ENCODE results near the gene MAPK11. TPM values are rescaled to one million over a fixed set of nuclear protein-coding genes. Genes with fewer than 3 reads are reported as not detected.

MAPK11 gene
- total RNA-seq, 4 donors from 2014 or later, result 1.6 to 6.4 (median 2.7) TPM

DNA sequence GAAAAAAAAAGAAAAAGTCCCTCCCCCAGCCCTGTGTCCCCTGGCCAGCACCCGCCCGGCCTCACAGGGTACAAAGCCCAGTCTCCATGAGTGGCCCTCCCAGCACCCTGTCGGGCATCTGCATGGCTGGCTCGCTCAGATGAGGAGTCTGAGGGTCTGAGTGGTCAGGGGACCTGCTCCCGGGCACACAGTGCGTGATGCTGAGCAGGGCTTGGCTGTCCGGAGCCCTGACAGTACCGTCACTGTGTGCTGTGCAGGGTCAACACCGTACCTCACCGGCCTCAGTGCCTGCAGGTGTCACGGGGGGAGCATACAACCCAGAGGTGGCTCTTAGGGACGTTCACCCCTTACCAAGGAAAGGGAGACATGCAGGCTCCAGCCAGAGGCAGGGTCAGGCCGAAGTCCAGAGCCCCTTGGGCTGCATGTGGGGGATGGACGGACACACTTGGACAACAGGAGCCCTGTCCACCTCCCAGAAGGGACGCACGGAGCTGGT, 40.8 kb upstream of the MAPK11 start:
- DNase-seq, result no peak
- H3K4me3 ChIP-seq, result no peak overlapping the region
- H3K9me3 ChIP-seq, result no peaks in the 10 kb centered on the region
- H3K27me3 ChIP-seq, result no peaks in the 10 kb centered on the region
- H3K27ac ChIP-seq, result no peak overlapping the region
- WGBS, 2 donors (ENCODE audit: low coverage in 1 of 2), result 86% methylated on average over 16 of the region's 16 CpGs; no CpG with 5 or more reads in 1 of the 2 donors
- TF ChIP-seq EP300 (IDR thresholded peaks at IDR 0.05; ENCODE audit: low read depth) (no peak), POLR2A (IDR thresholded peaks at IDR 0.05) (no peak), POLR2AphosphoS5 (IDR thresholded peaks at IDR 0.05) (no peak)
- TF ChIP-seq, protein P1, sequence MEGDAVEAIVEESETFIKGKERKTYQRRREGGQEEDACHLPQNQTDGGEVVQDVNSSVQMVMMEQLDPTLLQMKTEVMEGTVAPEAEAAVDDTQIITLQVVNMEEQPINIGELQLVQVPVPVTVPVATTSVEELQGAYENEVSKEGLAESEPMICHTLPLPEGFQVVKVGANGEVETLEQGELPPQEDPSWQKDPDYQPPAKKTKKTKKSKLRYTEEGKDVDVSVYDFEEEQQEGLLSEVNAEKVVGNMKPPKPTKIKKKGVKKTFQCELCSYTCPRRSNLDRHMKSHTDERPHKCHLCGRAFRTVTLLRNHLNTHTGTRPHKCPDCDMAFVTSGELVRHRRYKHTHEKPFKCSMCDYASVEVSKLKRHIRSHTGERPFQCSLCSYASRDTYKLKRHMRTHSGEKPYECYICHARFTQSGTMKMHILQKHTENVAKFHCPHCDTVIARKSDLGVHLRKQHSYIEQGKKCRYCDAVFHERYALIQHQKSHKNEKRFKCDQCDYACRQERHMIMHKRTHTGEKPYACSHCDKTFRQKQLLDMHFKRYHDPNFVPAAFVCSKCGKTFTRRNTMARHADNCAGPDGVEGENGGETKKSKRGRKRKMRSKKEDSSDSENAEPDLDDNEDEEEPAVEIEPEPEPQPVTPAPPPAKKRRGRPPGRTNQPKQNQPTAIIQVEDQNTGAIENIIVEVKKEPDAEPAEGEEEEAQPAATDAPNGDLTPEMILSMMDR (IDR thresholded peaks at IDR 0.05), result no peak
- no peaks in the 10 kb centered on the region for H3K36me3 ChIP-seq
- intact Hi-C loops (cut with DNase I; ENCODE audit: low total_unique reads) (no loop called here), in situ Hi-C loops (cut with MboI; ENCODE audit: low pct_ligation_motif_present in 1 of 4, low pct_unique_long_range_greater_than_20kb in 1 of 4, low sequenced_read_pairs in 3 of 4) (no loop called here)
- H3K4me1 ChIP-seq, result peaks cover 9 to 40% (median 29%) of the 10 kb centered on the region in 4 donors

DNA sequence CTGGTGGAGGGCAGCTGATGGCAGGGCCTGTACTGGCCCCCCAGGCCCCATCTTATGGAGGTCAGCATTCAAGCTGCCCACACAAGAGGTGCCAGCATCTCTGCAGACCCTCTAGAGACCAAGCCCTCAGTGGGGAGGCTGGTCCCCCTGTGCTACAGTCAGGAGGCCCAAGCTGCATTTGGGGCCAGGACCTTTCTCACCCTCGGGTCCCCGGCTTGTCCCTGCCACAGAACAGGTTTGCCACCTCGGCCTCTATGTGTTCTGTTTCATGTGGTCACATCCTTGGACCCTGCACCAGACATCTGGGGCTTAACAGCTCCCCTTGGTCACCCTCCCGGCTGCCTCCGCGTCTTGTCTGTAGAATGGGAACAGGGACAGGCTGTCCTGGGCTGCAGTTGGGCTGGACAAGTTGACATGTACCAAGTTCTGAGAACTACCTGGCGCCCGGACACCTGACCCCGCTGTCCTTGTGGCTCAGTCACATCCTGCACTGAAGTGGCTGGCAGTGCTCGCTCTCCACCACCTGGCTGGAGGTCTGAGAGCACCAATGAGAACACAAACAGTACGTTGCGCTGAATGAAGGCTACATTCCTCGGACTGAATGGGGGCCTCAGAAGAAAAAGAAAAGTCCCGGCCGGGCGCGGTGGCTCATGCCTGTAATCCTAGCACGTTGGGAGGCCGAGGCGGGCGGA, 40.0 kb upstream of the MAPK11 start:
- Histone ChIP-seq H3K27me3 (no peaks in the 10 kb centered on the region), H3K27ac (no peak overlapping the region), H3K4me3 (no peak overlapping the region), H3K9me3 (no peaks in the 10 kb centered on the region), H3K4me1 (peaks cover 14 to 49% (median 36%) of the 10 kb centered on the region in 4 donors), H3K36me3 (no peaks in the 10 kb centered on the region)
- in situ Hi-C loops (cut with MboI; ENCODE audit: low pct_ligation_motif_present in 1 of 4, low pct_unique_long_range_greater_than_20kb in 1 of 4, low sequenced_read_pairs in 3 of 4), result no loop called here
- DNase-seq, result no peak
- intact Hi-C loops (cut with DNase I; ENCODE audit: low total_unique reads), result no loop called here
- WGBS, 2 donors (ENCODE audit: low coverage in 1 of 2), result 88% methylated on average over 21 of the region's 21 CpGs; no CpG with 5 or more reads in 1 of the 2 donors
- no peak for TF ChIP-seq EP300 (IDR thresholded peaks at IDR 0.05; ENCODE audit: low read depth)
- TF ChIP-seq, protein P1 (IDR thresholded peaks at IDR 0.05), result no peak
- TF ChIP-seq POLR2AphosphoS5 (IDR thresholded peaks at IDR 0.05), result no peak
- no peak for TF ChIP-seq POLR2A (IDR thresholded peaks at IDR 0.05)

DNA sequence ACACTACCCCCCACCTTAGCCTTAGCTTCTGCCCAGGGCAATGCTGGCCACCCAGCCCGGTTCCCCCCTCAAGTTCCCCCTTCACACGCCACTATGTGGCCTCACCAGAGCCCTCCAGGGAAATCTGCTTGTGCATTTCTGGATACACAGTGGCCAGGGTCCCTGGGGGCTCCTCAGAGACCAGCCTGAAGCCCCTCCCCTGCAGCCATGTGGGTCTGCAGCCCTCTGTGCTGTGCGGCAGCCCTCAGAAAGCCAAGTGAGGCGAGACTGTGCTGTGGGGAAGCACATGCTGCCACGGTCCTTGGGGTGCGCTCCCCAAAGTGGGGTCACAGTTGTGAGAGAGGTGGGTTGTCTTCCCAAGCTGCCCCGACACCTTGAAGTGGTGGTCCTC, 39.4 kb upstream of the MAPK11 start:
- H3K27ac ChIP-seq, result peak overlapping the region; percentile 80 to 94 (median 84)
- in situ Hi-C loops (cut with MboI; ENCODE audit: low pct_ligation_motif_present in 1 of 4, low pct_unique_long_range_greater_than_20kb in 1 of 4, low sequenced_read_pairs in 3 of 4), result no loop called here
- no peak for DNase-seq
- TF ChIP-seq POLR2AphosphoS5 (IDR thresholded peaks at IDR 0.05) (no peak), EP300 (IDR thresholded peaks at IDR 0.05; ENCODE audit: low read depth) (no peak), POLR2A (IDR thresholded peaks at IDR 0.05) (no peak)
- TF ChIP-seq, protein P1 (IDR thresholded peaks at IDR 0.05), result no peak
- H3K4me3 ChIP-seq, result no peak overlapping the region
- intact Hi-C loops (cut with DNase I; ENCODE audit: low total_unique reads), result no loop called here
- WGBS, 2 donors (ENCODE audit: low coverage in 1 of 2), result 76% methylated on average over 6 of the region's 7 CpGs; no CpG with 5 or more reads in 1 of the 2 donors
- no peaks in the 10 kb centered on the region for H3K27me3 ChIP-seq
- peaks cover 20 to 49% (median 38%) of the 10 kb centered on the region in 4 donors for H3K4me1 ChIP-seq
- no peaks in the 10 kb centered on the region for H3K9me3 ChIP-seq
- H3K36me3 ChIP-seq, result no peaks in the 10 kb centered on the region

DNA sequence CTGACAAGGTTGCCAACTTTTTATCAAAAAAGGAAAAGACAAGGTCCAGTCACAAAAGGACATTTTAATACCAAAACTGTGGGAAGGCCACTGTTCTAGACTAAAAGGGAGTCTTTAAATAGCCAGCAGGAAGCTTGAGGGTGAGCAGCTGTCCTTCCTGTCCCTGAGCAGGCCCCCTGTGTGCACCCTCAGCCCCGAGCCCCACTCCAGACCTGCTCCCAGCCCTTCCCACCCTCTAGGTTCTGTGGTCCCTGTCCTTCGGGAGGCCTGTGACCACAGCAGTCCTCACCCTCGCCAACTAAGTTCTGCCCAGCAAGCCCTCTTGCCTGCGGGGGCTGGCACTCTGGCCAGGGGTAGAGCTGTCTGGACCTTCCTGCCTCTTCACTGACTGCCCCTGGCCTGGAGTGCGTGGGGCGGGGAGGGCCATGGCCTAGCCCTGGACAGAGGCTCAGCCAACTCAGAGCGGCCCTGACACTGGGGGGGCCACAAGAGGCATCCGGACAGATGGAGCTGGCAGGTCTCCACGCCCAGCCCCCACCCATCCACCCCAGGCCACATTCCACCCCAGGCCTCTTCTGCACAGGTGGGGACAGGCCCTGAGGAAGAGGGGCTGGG, 38.9 kb upstream of the MAPK11 start:
- intact Hi-C loops (cut with DNase I; ENCODE audit: low total_unique reads) (no loop called here), in situ Hi-C loops (cut with MboI; ENCODE audit: low pct_ligation_motif_present in 1 of 4, low pct_unique_long_range_greater_than_20kb in 1 of 4, low sequenced_read_pairs in 3 of 4) (no loop called here)
- no peaks in the 10 kb centered on the region for H3K36me3 ChIP-seq
- H3K4me1 ChIP-seq, result peaks cover 24 to 50% (median 39%) of the 10 kb centered on the region in 4 donors
- no peaks in the 10 kb centered on the region for H3K27me3 ChIP-seq
- H3K4me3 ChIP-seq, result no peak overlapping the region
- WGBS, 2 donors (ENCODE audit: low coverage in 1 of 2), result 67% methylated on average over 9 of the region's 9 CpGs; no CpG with 5 or more reads in 1 of the 2 donors
- no peaks in the 10 kb centered on the region for H3K9me3 ChIP-seq
- peak overlapping the region; percentile 80 to 94 (median 84) for H3K27ac ChIP-seq
- no peak for DNase-seq
- TF ChIP-seq POLR2AphosphoS5 (IDR thresholded peaks at IDR 0.05) (no peak), POLR2A (IDR thresholded peaks at IDR 0.05) (no peak), EP300 (IDR thresholded peaks at IDR 0.05; ENCODE audit: low read depth) (no peak)
- TF ChIP-seq, protein P1 (IDR thresholded peaks at IDR 0.05), result no peak

All from transverse colon (tissue), 4 donors.